ENCODE results near the gene KIR3DL3. TPM values are rescaled to one million over a fixed set of nuclear protein-coding genes. Genes with fewer than 3 reads are reported as not detected.

The KIR3DL3 gene
- total and polyA plus RNA-seq, 9 of the 15 experiments (the other 6 are each of a cell fraction or from before 2014, with no cell fraction given), result 0.11 TPM; not detected in 8

DNA sequence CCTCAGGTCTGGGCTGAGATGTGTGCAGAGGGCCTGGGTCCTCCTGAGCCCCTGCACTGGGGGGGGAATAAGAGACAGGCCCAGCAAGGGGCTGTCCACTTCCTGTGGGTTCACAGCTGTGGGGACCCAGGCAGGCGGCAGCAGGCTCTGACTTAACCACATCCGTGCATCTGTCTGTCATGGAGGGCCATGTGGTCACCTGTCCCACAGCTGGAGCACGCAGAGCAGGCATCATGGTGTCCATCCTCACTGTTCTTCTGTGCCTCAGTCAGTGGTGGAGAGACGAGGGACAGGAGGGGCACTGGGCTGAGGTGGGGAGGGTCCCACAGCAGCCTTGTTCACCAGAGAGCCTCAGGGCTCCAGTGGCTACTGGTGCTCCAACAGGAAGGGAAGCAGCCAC, 16.3 kb upstream of the KIR3DL3 start:
- H2AFZ ChIP-seq (ENCODE audit: low read depth, low read length), result no peak overlapping the region
- no peaks in the 10 kb centered on the region for H3K9me1 ChIP-seq (ENCODE audit: control insufficient read depth, insufficient read depth, low read length)
- no peak overlapping the region for H3K27ac ChIP-seq (ENCODE audit: extremely low read depth, low read depth, low read length)
- FAIRE-seq (no peak), ATAC-seq (no peak), DNase-seq (ENCODE audit: extremely low read depth in 1 of 4, low spot score in 3 of 4) (no peak)
- intact Hi-C loops (cut with micrococcal nuclease) (no loop called here), in situ Hi-C loops (cut with MboI) (no loop called here)
- 0% methylated on average over 4 of the region's 4 CpGs for WGBS (ENCODE audit: insufficient coverage, low coverage, missing lambda C conversion rate)
- no peaks in the 10 kb centered on the region for H3K36me3 ChIP-seq (ENCODE audit: control insufficient read depth, insufficient read depth, low read length)
- no peak overlapping the region for H3K4me2 ChIP-seq (ENCODE audit: insufficient read depth, low read length)
- H3K4me3 ChIP-seq, result no peak overlapping the region
- POLR2A ChIA-PET, result interaction anchor here (1.6 kb wide), 1 partner anchor 12 kb away, joined by 4 read pairs; no protein-coding TSS in a partner anchor
- no peaks in the 10 kb centered on the region for H3K79me2 ChIP-seq (ENCODE audit: control insufficient read depth, insufficient read depth, low read length)
- CTCF ChIA-PET (ENCODE audit: low intra/inter-chr PET ratio), result no interaction called here
- no peaks in the 10 kb centered on the region; a peak in 2 of 5 replicates for H3K4me1 ChIP-seq (replicated peaks in 1 of 2; ENCODE audit: control insufficient read depth in 2 of 2, insufficient read depth in 2 of 2, low read length in 2 of 2)
- 0 out of 2 replicates have a peak, but pooled peaks cover 4% of the 10 kb centered on the region for H4K20me1 ChIP-seq (replicated peaks; ENCODE audit: control insufficient read depth, insufficient read depth, low read length)
- H3K9me3 ChIP-seq (replicated peaks; ENCODE audit: control insufficient read depth, insufficient read depth, low read depth, low read length), result no peaks in the 10 kb centered on the region
- H3K27me3 ChIP-seq (ENCODE audit: control insufficient read depth in 2 of 2, insufficient read depth in 2 of 2, low read length in 2 of 2), result peaks cover 0 to 21% of the 10 kb centered on the region in 2 experiments; a peak in 1 of 5 replicates
- no TSS peak for BruUV-seq (replicated peaks)
- peak overlapping the region in 1 of 2 experiments; percentile 78; a peak in 2 of 4 replicates for H3K9ac ChIP-seq (ENCODE audit: insufficient read depth in 1 of 2, low read depth in 2 of 2, low read length in 2 of 2)
- TF ChIP-seq POLR2B (IDR thresholded peaks at IDR 0.05; ENCODE audit: low read depth, partially characterized antibody) (no peak), CHD1 (IDR thresholded peaks at IDR 0.05; ENCODE audit: low read length) (no peak), HCFC1 (IDR thresholded peaks at IDR 0.05; ENCODE audit: low read depth, low read length) (no peak), KDM5B (IDR thresholded peaks at IDR 0.05; ENCODE audit: insufficient replicate concordance, low read depth, low read length) (no peak), CBX2 (IDR thresholded peaks at IDR 0.05; ENCODE audit: insufficient read depth, low read length, poor library complexity, severe bottlenecking) (no peak), RAD51 (IDR thresholded peaks at IDR 0.05; ENCODE audit: borderline replicate concordance, low read depth) (no peak), TAL1 (IDR thresholded peaks at IDR 0.05) (no peak), IRF9 (tag; IDR thresholded peaks at IDR 0.05) (no peak), THRA (IDR thresholded peaks at IDR 0.05) (no peak), ZNF586 (CRISPR knock-in tag; conservative IDR thresholded peaks at IDR 0.05) (no peak), PRMT5 (CRISPR knock-in tag; IDR thresholded peaks at IDR 0.05) (no peak), ZBTB34 (CRISPR knock-in tag; IDR thresholded peaks at IDR 0.05) (no peak), MTA2 (IDR thresholded peaks at IDR 0.05; ENCODE audit: low read depth) (no peak), ZFX (CRISPR knock-in tag; IDR thresholded peaks at IDR 0.05) (no peak), ZNF143 (CRISPR knock-in tag; IDR thresholded peaks at IDR 0.05) (no peak), STAT5A (IDR thresholded peaks at IDR 0.05; ENCODE audit: borderline replicate concordance, low read length) (no peak), MCM2 (IDR thresholded peaks at IDR 0.05; ENCODE audit: low read depth) (no peak)
- TF ChIP-seq, protein P1, sequence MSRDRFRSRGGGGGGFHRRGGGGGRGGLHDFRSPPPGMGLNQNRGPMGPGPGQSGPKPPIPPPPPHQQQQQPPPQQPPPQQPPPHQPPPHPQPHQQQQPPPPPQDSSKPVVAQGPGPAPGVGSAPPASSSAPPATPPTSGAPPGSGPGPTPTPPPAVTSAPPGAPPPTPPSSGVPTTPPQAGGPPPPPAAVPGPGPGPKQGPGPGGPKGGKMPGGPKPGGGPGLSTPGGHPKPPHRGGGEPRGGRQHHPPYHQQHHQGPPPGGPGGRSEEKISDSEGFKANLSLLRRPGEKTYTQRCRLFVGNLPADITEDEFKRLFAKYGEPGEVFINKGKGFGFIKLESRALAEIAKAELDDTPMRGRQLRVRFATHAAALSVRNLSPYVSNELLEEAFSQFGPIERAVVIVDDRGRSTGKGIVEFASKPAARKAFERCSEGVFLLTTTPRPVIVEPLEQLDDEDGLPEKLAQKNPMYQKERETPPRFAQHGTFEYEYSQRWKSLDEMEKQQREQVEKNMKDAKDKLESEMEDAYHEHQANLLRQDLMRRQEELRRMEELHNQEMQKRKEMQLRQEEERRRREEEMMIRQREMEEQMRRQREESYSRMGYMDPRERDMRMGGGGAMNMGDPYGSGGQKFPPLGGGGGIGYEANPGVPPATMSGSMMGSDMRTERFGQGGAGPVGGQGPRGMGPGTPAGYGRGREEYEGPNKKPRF (IDR thresholded peaks at IDR 0.05; ENCODE audit: low read depth, low read length), result no peak
